Measurements from ENCODE around the gene TMC3. TPM values are rescaled to one million over a fixed set of nuclear protein-coding genes. Genes with fewer than 3 reads are reported as not detected.

The TMC3 gene
- total RNA-seq, 1 experiment from 2014 or later = not detected

DNA sequence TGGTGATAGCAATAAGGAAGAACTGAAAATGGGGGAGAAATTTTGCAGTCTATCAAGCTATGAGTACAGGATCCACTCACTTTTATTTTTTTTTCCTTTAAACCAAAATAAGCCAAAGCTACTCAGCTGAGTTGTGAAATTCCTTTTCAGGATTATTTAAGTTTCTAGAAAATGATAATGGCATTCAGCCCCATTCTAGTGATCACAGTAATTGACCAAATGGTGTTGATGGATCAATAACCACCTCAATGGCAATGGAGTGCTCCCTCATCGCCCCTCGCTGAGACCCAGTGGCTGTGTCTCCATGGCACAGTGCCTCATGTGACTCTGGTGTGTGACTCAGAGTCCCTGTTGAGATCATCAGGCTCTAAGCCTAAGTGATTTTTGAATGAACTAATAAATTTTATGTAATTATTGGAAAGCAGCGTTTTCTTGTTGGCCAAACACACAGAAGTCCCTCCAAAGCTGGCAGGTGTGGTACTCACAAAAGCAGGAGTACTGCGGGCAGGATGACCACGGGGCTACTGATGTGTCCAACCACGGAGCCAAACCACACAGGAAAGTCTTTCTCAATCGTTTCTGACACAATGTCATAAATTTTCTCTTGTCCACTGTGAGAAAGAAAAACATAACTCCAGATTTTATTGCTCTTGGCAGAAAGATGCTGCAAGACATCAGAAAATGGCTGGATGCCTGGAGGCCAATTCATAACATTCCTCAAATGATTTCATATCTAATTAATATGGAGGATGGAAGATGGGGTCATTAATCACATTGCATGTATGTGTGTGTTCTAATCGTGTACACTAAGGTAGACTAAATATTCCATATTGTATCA lies 35.6 kb downstream of the TMC3 start:
- CTCF ChIA-PET = no interaction called here
- DNase-seq = no peak
- Mint-ChIP-seq H3K4me3 (ENCODE audit: low read depth, unreplicated experiment) (no peak overlapping the region), H3K36me3 (ENCODE audit: insufficient read depth, unreplicated experiment) (no peaks in the 10 kb centered on the region), H3K27me3 (ENCODE audit: unreplicated experiment) (peaks cover 49% of the 10 kb centered on the region), H3K9me3 (ENCODE audit: low read depth, unreplicated experiment) (no peaks in the 10 kb centered on the region), H3K4me1 (ENCODE audit: low read depth, unreplicated experiment) (no peaks in the 10 kb centered on the region), H3K27ac (ENCODE audit: unreplicated experiment) (no peak overlapping the region)
- no TSS peak for BruUV-seq (replicated peaks)
- TF ChIP-seq, protein P1, sequence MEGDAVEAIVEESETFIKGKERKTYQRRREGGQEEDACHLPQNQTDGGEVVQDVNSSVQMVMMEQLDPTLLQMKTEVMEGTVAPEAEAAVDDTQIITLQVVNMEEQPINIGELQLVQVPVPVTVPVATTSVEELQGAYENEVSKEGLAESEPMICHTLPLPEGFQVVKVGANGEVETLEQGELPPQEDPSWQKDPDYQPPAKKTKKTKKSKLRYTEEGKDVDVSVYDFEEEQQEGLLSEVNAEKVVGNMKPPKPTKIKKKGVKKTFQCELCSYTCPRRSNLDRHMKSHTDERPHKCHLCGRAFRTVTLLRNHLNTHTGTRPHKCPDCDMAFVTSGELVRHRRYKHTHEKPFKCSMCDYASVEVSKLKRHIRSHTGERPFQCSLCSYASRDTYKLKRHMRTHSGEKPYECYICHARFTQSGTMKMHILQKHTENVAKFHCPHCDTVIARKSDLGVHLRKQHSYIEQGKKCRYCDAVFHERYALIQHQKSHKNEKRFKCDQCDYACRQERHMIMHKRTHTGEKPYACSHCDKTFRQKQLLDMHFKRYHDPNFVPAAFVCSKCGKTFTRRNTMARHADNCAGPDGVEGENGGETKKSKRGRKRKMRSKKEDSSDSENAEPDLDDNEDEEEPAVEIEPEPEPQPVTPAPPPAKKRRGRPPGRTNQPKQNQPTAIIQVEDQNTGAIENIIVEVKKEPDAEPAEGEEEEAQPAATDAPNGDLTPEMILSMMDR (IDR thresholded peaks at IDR 0.05; ENCODE audit: unreplicated experiment) = no peak
- intact Hi-C loops (cut with micrococcal nuclease; ENCODE audit: unreplicated experiment) = no loop called here

DNA sequence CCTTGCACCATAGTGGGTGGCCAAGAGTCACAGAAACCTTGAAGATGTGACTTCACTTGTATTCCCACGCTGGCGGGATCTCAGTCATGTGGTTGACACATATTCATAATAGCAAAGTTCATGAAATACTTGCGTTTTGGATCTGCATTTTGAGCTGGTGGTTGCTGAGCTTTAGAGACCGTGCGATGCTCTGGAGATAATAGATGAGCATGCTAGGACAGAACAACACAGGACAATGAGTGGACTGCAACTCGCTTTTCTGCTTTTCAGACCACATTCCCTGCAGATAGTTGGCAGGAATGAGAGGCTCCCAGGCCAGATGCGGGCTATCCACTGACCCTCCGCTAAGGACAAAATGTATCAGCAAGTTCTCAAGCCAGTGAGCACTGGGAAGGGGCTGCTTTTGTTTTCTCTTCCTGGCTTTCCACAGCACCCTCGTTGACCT lies 36.3 kb downstream of the TMC3 start:
- DNase-seq = no peak
- TF ChIP-seq, protein P1 (IDR thresholded peaks at IDR 0.05; ENCODE audit: unreplicated experiment) = no peak
- H3K4me3 Mint-ChIP-seq (ENCODE audit: low read depth, unreplicated experiment) = no peak overlapping the region
- intact Hi-C loops (cut with micrococcal nuclease; ENCODE audit: unreplicated experiment) = no loop called here
- H3K4me1 Mint-ChIP-seq (ENCODE audit: low read depth, unreplicated experiment) = no peaks in the 10 kb centered on the region
- no peaks in the 10 kb centered on the region for H3K36me3 Mint-ChIP-seq (ENCODE audit: insufficient read depth, unreplicated experiment)
- H3K27me3 Mint-ChIP-seq (ENCODE audit: unreplicated experiment) = peaks cover 47% of the 10 kb centered on the region
- no peak overlapping the region for H3K27ac Mint-ChIP-seq (ENCODE audit: unreplicated experiment)
- no TSS peak for BruUV-seq (replicated peaks)
- CTCF ChIA-PET = interaction anchor here (0.9 kb wide), 1 partner anchor 145 kb away, joined by 3 read pairs; no protein-coding TSS in a partner anchor
- H3K9me3 Mint-ChIP-seq (ENCODE audit: low read depth, unreplicated experiment) = no peaks in the 10 kb centered on the region

DNA sequence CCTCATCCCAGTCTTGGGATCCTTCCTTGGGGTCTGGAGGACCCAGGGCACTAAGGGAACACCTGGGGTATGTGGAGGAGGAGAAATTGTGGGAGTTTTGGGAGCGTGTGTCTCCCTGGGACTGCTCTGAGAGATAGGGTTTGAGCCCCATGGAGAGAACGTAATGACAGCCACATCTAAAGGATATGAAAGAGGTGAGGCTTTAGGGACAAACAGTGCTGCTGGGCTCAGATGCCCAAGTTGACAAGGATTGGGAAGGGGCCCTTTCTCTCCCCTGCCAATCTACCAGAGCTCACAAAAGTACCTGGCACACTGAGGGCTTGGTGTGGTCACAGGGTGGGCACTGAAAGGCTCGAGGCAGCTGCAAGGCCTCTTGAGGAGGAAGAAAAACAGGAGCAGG lies 36.8 kb downstream of the TMC3 start:
- Mint-ChIP-seq H3K27me3 (ENCODE audit: unreplicated experiment) (peaks cover 52% of the 10 kb centered on the region), H3K27ac (ENCODE audit: unreplicated experiment) (no peak overlapping the region), H3K4me3 (ENCODE audit: low read depth, unreplicated experiment) (no peak overlapping the region), H3K36me3 (ENCODE audit: insufficient read depth, unreplicated experiment) (no peaks in the 10 kb centered on the region), H3K4me1 (ENCODE audit: low read depth, unreplicated experiment) (no peaks in the 10 kb centered on the region), H3K9me3 (ENCODE audit: low read depth, unreplicated experiment) (no peaks in the 10 kb centered on the region)
- BruUV-seq (replicated peaks) = no TSS peak
- intact Hi-C loops (cut with micrococcal nuclease; ENCODE audit: unreplicated experiment) = no loop called here
- TF ChIP-seq, protein P1 (IDR thresholded peaks at IDR 0.05; ENCODE audit: unreplicated experiment) = no peak
- DNase-seq = no peak
- CTCF ChIA-PET = interaction anchor here (0.6 to 0.9 kb wide), 2 partner anchors 62 to 145 kb away, joined by 3 read pairs; no protein-coding TSS in a partner anchor

DNA sequence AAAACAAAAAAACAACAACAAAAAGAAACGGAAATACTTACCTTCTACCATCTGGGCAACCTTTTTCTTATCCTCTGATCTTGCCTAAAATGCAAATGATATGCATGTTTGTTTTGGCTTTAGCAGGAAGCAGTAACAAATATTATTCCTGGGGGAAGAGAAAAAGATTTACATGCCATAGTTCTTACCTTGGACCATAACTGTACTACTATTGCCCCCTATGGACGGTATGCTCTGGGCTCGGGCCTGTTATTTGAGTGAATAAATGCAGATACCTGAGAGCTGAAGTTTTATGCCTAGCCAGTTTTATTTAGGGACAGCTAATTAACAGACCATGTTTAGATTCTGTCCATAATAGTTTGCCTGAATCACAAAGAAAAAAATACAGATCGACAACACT lies 37.4 kb downstream of the TMC3 start:
- Mint-ChIP-seq H3K36me3 (ENCODE audit: insufficient read depth, unreplicated experiment) (no peaks in the 10 kb centered on the region), H3K9me3 (ENCODE audit: low read depth, unreplicated experiment) (no peaks in the 10 kb centered on the region), H3K27ac (ENCODE audit: unreplicated experiment) (no peak overlapping the region), H3K4me3 (ENCODE audit: low read depth, unreplicated experiment) (no peak overlapping the region), H3K27me3 (ENCODE audit: unreplicated experiment) (peaks cover 58% of the 10 kb centered on the region), H3K4me1 (ENCODE audit: low read depth, unreplicated experiment) (no peaks in the 10 kb centered on the region)
- no TSS peak for BruUV-seq (replicated peaks)
- TF ChIP-seq, protein P1 (IDR thresholded peaks at IDR 0.05; ENCODE audit: unreplicated experiment) = peak; percentile 43
- intact Hi-C loops (cut with micrococcal nuclease; ENCODE audit: unreplicated experiment) = loop anchor here (1.0 kb wide), 1 partner anchor 61 kb away; no protein-coding TSS in a partner anchor
- peak; percentile 30 for DNase-seq
- CTCF ChIA-PET = interaction anchor here (0.6 kb wide), 1 partner anchor 62 kb away, joined by 3 read pairs; no protein-coding TSS in a partner anchor

All from Calu3 (cell line).